Globus pallidus (tissue), 1 donor: ENCODE measurements around the gene SCYL1.

Source experiments
- DNase-seq: peaks from one replicate; pipeline ENCODE4 v3.0.0-alpha.2; 2015; ENCODE audit warnings: low spot score

Gene SCYL1

DNA sequence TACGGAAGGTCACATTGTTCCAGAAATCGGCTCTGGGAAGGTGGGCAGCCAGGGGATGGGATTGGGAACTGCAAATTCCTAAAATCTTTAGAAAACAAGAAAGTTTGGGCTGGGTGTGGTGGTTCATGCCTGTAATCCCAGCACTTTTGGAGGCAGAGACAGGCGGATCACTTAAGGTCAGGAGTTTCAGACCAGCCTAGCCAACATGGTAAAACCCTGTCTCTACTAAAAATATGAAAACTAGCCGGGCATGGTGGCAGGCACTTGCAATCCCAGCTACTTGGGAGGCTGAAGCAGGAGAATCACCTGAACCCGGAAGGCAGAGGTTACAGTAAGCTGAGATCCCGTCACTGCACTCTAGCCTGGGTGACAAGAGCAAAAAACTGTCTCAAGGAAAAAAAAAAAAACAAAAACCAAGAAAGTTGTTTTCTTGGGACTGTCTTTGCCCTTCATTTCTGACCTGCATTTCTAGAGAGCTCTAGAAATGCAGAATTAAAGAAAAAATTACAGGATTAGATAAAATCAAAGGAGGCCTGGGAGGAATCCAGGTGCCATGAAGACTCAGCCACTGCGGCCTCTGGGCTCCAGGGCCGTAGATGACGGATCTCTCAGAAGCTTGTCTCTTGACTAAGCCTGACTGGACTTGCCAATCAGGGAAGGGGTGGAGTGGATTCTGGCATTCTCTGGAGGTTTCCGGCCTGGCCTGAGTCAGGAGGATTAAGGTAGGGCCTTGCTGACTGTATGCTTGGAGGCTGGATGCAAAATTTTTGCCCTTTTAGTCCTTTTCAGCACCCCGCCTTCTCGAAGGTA lies 31.3 kb upstream of the SCYL1 start:
- DNase-seq, result no peak

- DNase-seq, result peak; percentile 55
Observed at GRCh38 chr11:65496304-65497140, 28.4 kb upstream of the SCYL1 start.

GRCh38 chr11:65497141-65498041 lies 27.5 kb upstream of the SCYL1 start:
- DNase-seq, result peak; percentile 99

DNA sequence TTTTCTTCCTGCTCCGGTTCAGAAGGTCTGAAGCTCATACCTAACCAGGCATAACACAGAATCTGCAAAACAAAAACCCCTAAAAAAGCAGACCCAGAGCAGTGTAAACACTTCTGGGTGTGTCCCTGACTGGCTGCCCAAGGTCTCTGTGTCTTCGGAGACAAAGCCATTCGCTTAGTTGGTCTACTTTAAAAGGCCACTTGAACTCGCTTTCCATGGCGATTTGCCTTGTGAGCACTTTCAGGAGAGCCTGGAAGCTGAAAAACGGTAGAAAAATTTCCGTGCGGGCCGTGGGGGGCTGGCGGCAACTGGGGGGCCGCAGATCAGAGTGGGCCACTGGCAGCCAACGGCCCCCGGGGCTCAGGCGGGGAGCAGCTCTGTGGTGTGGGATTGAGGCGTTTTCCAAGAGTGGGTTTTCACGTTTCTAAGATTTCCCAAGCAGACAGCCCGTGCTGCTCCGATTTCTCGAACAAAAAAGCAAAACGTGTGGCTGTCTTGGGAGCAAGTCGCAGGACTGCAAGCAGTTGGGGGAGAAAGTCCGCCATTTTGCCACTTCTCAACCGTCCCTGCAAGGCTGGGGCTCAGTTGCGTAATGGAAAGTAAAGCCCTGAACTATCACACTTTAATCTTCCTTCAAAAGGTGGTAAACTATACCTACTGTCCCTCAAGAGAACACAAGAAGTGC lies 26.7 kb upstream of the SCYL1 start:
- DNase-seq, result peak; percentile 81

DNA sequence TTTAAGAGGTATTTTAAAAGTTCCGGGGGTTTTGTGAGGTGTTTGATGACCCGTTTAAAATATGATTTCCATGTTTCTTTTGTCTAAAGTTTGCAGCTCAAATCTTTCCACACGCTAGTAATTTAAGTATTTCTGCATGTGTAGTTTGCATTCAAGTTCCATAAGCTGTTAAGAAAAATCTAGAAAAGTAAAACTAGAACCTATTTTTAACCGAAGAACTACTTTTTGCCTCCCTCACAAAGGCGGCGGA lies 26.2 kb upstream of the SCYL1 start:
- no peak for DNase-seq

DNA sequence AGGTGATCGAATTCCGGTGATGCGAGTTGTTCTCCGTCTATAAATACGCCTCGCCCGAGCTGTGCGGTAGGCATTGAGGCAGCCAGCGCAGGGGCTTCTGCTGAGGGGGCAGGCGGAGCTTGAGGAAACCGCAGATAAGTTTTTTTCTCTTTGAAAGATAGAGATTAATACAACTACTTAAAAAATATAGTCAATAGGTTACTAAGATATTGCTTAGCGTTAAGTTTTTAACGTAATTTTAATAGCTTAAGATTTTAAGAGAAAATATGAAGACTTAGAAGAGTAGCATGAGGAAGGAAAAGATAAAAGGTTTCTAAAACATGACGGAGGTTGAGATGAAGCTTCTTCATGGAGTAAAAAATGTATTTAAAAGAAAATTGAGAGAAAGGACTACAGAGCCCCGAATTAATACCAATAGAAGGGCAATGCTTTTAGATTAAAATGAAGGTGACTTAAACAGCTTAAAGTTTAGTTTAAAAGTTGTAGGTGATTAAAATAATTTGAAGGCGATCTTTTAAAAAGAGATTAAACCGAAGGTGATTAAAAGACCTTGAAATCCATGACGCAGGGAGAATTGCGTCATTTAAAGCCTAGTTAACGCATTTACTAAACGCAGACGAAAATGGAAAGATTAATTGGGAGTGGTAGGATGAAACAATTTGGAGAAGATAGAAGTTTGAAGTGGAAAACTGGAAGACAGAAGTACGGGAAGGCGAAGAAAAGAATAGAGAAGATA lies 25.7 kb upstream of the SCYL1 start, which contains the start of gene MALAT1:
Gene MALAT1 (plus strand): TSS at position 69 of the 736 bp plus-strand sequence.
- peak; percentile 94 for DNase-seq

- DNase-seq, result no peak
Observed at GRCh38 chr11:65499713-65500386, 25.0 kb upstream of the SCYL1 start.

- DNase-seq, result peak; percentile 72
Observed at GRCh38 chr11:65500387-65501185, 24.3 kb upstream of the SCYL1 start.

DNA sequence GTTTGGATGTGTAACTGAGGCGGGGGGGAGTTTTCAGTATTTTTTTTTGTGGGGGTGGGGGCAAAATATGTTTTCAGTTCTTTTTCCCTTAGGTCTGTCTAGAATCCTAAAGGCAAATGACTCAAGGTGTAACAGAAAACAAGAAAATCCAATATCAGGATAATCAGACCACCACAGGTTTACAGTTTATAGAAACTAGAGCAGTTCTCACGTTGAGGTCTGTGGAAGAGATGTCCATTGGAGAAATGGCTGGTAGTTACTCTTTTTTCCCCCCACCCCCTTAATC lies 23.8 kb upstream of the SCYL1 start:
- peak; percentile 50 for DNase-seq

GRCh38 chr11:65501472-65502273 lies 23.2 kb upstream of the SCYL1 start:
- peak; percentile 65 for DNase-seq

- no peak for DNase-seq
Observed at GRCh38 chr11:65502274-65502554, 22.7 kb upstream of the SCYL1 start.

GRCh38 chr11:65502555-65503367 lies 22.1 kb upstream of the SCYL1 start:
- DNase-seq, result peak; percentile 65

- no peak for DNase-seq
Observed at GRCh38 chr11:65503368-65503948, 21.4 kb upstream of the SCYL1 start.

GRCh38 chr11:65503949-65504673 lies 20.8 kb upstream of the SCYL1 start:
- DNase-seq, result peak; percentile 64

DNA sequence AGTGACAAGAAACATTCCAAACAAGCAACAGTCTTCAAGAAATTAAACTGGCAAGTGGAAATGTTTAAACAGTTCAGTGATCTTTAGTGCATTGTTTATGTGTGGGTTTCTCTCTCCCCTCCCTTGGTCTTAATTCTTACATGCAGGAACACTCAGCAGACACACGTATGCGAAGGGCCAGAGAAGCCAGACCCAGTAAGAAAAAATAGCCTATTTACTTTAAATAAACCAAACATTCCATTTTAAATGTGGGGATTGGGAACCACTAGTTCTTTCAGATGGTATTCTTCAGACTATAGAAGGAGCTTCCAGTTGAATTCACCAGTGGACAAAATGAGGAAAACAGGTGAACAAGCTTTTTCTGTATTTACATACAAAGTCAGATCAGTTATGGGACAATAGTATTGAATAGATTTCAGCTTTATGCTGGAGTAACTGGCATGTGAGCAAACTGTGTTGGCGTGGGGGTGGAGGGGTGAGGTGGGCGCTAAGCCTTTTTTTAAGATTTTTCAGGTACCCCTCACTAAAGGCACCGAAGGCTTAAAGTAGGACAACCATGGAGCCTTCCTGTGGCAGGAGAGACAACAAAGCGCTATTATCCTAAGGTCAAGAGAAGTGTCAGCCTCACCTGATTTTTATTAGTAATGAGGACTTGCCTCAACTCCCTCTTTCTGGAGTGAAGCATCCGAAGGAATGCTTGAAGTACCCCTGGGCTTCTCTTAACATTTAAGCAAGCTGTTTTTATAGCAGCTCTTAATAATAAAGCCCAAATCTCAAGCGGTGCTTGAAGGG lies 20.0 kb upstream of the SCYL1 start:
- peak; percentile 61 for DNase-seq
